Measurements from ENCODE around the gene FASTK.

DNA sequence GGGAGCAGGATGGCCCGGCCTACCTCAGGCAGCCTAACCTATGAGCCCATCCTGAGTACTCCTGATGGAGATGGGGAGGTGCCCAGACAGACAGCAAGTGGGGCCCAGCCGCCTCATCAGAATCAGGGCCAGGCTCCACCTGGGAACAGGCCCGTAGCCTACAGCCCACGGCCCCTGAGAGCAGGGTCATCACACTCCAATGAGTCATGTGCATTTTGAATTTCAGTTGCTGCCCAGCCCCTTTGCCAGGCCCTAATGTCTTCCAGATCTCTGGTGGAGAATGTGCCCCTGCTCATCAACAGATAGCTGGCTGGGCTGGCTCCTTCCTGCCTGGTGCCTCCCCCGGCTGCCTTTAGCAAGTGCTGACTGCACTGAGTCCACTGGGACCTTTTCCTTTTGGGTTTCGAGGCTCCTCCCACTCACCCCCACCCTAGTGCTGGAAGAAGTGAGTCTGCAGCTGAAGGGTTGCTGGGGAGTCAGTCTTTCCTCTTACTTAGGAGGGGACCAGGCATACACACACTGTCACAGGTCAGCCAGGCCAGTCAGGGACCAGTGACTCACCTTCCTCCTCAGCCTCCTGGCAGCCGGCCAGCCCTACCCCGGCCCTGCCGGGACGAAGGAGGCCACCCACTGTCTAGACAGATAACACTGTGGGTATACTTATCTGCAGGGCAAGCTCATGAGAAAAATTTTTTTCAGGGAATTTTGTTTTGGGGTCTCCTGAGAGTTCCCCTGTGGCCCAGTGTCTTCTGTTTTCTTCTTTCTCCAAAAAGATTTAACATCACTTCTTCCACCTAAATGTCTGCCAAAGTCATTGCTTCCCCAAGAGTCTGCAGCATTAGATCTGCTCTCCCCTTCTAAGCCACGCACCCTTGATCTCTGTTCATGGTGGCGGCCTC lies 41.4 kb downstream of the FASTK start:
- TF ChIP-seq POLR2AphosphoS5 (IDR thresholded peaks at IDR 0.05), result peak in 2 of 3 donors; percentile 21 to 50
- no peak for TF ChIP-seq CTCF (IDR thresholded peaks at IDR 0.05 in 8 of 11, conservative IDR thresholded peaks at IDR 0.05 in 3 of 11)
